HG03139 (cell line): ENCODE data around the gene EIF3I.

Experiments used
- ATAC-seq: cut with Tn5 transposase; IDR thresholded peaks from one replicate; pipeline ENCODE4 v1.9.1; 2021; ENCODE audit not compliant: unreplicated experiment

The EIF3I gene

GRCh38 chr1:32263744-32264143, 41.5 kb downstream of the EIF3I start:
- no peak for ATAC-seq

DNA sequence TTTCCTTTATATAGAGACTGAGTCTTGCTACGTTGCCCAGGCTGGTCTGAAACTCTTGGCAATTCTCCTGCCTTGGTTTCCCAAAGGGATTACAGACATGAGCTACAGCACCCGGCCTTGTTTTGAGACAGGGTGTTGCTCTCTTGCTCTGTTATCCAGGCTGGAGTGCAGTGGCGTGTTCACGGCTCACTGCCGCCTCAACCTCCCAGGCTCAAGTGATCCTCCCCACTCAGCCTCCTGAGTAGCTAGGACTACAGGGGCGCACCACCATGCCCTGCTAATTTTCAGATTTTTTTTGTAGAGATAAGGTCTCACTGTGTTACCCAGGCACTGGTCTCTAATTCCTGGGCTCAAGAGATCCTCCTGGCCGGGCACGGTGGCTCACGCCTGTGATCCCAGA, 43.6 kb downstream of the EIF3I start:
- ATAC-seq = no peak

DNA sequence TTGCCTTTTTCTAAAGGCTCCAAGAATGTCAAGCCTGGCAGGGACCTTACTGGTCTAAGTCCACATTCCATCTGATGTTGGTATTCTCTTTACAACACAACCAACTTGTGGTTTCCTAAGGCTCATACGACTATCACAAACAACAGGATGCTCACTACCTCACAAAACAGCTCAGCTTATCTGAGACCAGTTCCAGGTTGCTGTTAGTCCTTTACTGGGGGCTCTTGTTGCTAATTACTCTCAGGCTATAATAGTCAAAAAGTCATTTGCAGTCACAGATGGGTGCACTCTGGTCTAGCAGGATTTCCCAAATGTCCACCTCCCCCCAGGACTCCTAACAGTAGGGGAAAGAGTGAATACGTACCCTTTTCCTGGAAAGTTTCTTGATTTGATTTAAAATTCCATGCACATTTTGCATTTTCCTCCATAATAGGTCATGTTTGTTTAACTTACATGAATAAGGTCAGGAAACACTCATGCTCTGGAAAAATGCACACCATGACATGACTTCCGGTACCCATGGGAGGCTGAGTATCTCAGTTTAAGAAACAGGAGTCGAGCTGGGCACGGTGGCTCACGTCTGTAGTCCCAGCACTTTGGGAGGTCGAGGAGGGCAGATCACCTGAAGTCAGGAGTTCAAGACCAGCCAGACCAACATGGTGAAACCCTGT, 44.8 kb downstream of the EIF3I start:
- no peak for ATAC-seq

DNA sequence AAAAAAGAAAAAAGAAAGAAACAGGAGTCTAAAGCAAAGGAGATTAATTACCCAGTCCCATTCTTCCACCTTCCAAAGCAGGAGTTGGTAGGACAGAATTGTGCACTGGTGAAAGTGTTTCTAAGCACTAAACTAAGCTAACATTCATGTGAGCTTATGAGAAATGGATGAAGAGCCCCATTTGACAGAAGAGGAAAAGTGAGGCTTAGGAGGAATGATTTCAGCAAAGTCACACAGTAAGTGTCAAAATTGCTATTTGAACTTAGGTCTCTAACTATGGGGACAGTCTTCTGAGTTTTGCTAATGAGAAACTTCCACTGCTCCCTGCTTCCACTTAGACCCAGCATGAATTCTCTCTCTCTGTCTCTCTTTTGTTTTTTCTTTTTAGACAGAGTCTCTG, 47.5 kb downstream of the EIF3I start:
- ATAC-seq = no peak

- no peak for ATAC-seq
These were observed 50.6 kb downstream of the EIF3I start for GRCh38 chr1:32272557-32273390.

- no peak for ATAC-seq
These were observed 51.4 kb downstream of the EIF3I start for GRCh38 chr1:32273391-32274208.

GRCh38 chr1:32274646-32275340, 52.6 kb downstream of the EIF3I start:
- no peak for ATAC-seq

GRCh38 chr1:32275424-32275823, 53.2 kb downstream of the EIF3I start:
- no peak for ATAC-seq

DNA sequence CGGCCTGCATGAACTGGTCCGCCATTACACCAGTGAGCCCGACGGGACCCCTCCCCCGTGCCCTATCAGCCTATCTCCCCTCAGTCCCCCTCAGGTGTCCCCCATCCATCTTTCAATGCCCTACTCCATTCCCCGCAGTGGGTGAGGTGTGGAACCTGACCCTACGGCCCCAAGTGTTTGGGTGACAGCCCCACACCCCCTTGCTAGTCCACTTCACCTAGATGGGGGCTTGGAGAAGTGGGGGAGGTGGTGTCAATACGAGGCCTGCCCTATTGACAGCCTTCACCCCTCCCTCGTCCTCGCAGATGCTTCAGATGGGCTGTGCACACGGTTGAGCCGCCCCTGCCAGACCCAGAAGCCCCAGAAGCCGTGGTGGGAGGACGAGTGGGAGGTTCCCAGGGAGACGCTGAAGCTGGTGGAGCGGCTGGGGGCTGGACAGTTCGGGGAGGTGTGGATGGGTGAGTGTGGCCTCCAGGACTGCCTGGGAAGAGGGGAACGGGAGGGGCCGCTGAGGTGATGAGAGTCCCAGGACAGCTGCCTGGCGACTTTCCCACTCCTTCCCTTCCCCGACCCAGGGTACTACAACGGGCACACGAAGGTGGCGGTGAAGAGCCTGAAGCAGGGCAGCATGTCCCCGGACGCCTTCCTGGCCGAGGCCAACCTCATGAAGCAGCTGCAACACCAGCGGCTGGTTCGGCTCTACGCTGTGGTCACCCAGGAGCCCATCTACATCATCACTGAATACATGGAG, 54.0 kb downstream of the EIF3I start:
- no peak for ATAC-seq
